ENCODE data around the gene ERBB4.

DNA sequence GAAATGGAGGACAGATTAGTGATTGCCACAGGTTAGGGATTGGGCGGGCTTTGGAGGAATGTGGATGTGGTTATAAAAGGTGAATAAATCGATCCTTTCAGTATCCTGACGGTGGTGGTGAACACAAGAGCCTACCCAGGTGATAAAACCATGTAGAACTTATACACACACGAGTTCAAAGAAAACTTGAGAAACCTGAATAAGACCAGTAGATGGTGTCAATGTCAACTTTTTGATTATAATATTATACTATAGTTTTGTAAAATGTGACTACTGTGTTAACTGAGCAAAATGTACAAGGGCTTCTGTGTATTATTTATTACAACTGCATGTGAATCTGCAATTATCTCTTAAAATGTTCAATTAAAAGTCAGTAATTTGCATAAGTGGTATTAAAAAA is 136.3 kb downstream of the ERBB4 start:
- TF ChIP-seq, protein P1, sequence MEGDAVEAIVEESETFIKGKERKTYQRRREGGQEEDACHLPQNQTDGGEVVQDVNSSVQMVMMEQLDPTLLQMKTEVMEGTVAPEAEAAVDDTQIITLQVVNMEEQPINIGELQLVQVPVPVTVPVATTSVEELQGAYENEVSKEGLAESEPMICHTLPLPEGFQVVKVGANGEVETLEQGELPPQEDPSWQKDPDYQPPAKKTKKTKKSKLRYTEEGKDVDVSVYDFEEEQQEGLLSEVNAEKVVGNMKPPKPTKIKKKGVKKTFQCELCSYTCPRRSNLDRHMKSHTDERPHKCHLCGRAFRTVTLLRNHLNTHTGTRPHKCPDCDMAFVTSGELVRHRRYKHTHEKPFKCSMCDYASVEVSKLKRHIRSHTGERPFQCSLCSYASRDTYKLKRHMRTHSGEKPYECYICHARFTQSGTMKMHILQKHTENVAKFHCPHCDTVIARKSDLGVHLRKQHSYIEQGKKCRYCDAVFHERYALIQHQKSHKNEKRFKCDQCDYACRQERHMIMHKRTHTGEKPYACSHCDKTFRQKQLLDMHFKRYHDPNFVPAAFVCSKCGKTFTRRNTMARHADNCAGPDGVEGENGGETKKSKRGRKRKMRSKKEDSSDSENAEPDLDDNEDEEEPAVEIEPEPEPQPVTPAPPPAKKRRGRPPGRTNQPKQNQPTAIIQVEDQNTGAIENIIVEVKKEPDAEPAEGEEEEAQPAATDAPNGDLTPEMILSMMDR (IDR thresholded peaks at IDR 0.05): no peak
- TF ChIP-seq POLR2A (IDR thresholded peaks at IDR 0.05): no peak

Data from uterus (tissue), 2 donors.